Ishikawa (cell line): ENCODE measurements around the gene SMYD3.

Experiments
- CEBPB ChIP-seq: IDR thresholded peaks from 2 replicates; pipeline ENCODE4 v1.6.1; 2012
- EGR1 ChIP-seq: IDR thresholded peaks from 2 replicates; pipeline ENCODE4 v1.6.1; 2012
- EP300 ChIP-seq: IDR thresholded peaks from 2 replicates; pipeline ENCODE4 v1.6.1; 2012; ENCODE audit warnings: borderline replicate concordance
- FOXM1 ChIP-seq: IDR thresholded peaks from 2 replicates; pipeline ENCODE4 v1.6.1; 2012; ENCODE audit warnings: low read depth, borderline replicate concordance
- RAD21 ChIP-seq: IDR thresholded peaks from 2 replicates; pipeline ENCODE4 v1.6.1; 2012; ENCODE audit warnings: low read depth
- YY1 ChIP-seq: IDR thresholded peaks from 2 replicates; pipeline ENCODE4 v1.6.1; 2012; ENCODE audit warnings: low read depth
- TF ChIP-seq, protein P1 (sequence below): IDR thresholded peaks from 2 replicates; pipeline ENCODE4 v1.6.1; 2012

- no peak for TF ChIP-seq EP300
- no peak for TF ChIP-seq YY1
- TF ChIP-seq, protein P1, sequence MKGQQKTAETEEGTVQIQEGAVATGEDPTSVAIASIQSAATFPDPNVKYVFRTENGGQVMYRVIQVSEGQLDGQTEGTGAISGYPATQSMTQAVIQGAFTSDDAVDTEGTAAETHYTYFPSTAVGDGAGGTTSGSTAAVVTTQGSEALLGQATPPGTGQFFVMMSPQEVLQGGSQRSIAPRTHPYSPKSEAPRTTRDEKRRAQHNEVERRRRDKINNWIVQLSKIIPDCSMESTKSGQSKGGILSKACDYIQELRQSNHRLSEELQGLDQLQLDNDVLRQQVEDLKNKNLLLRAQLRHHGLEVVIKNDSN = no peak
- no peak for TF ChIP-seq RAD21
- TF ChIP-seq EGR1 = no peak
- TF ChIP-seq CEBPB = no peak
- no peak for TF ChIP-seq FOXM1
Observed at GRCh38 chr1:246151796-246152434, 355.2 kb downstream of the SMYD3 start.
